Smooth muscle cell (in vitro differentiated cells): ENCODE measurements around the gene FGD3. TPM values are rescaled to one million over a fixed set of nuclear protein-coding genes. Genes with fewer than 3 reads are reported as not detected.

Experiments used
- DNase-seq: peaks from one replicate; lab custom pipeline; 2025; ENCODE audit not compliant: unreplicated experiment; lab: John Stamatoyannopoulos, UW
- H2AFZ ChIP-seq: fragments of 200-600 bp; sonication (generic); 2 replicates; pipeline ENCODE4 v1.6.0; 2016; ENCODE audit warnings: antibody characterized with exemption, low read depth, mild to moderate bottlenecking
- H3F3A ChIP-seq: fragments of 200-600 bp; sonication (generic); 2 replicates; pipeline ENCODE4 v1.6.0; 2017; ENCODE audit warnings: antibody characterized with exemption, low read depth
- H3K27ac ChIP-seq: fragments of 200-600 bp; sonication (generic); 2 replicates; pipeline ENCODE4 v1.5.1; 2016; ENCODE audit warnings: low read depth, mild to moderate bottlenecking
- H3K27me3 ChIP-seq: fragments of 200-600 bp; sonication (generic); 2 replicates; pipeline ENCODE4 v1.6.1; 2016; ENCODE audit warnings: low read depth, mild to moderate bottlenecking
- H3K36me3 ChIP-seq: fragments of 200-600 bp; sonication (generic); 2 replicates; pipeline ENCODE4 v1.5.1; 2016; ENCODE audit warnings: low read depth
- H3K4me1 ChIP-seq: fragments of 200-600 bp; sonication (generic); 2 replicates; pipeline ENCODE4 v1.5.1; 2016; ENCODE audit warnings: low read depth
- H3K4me2 ChIP-seq: fragments of 200-600 bp; sonication (generic); 2 replicates; pipeline ENCODE4 v1.6.0; 2016; ENCODE audit warnings: mild to moderate bottlenecking
- H3K4me3 ChIP-seq: fragments of 200-600 bp; sonication (generic); 2 replicates; pipeline ENCODE4 v1.5.1; 2016; ENCODE audit warnings: mild to moderate bottlenecking
- H3K79me2 ChIP-seq: fragments of 200-600 bp; sonication (generic); 2 replicates; pipeline ENCODE4 v1.6.0; 2016; ENCODE audit warnings: low read depth, mild to moderate bottlenecking
- H3K9ac ChIP-seq: fragments of 200-600 bp; sonication (generic); 2 replicates; pipeline ENCODE4 v1.6.0; 2016; ENCODE audit warnings: low read depth
- H3K9me3 ChIP-seq: fragments of 200-600 bp; sonication (generic); replicated peaks from 2 replicates; pipeline ENCODE4 v1.5.1; 2016; ENCODE audit warnings: low read depth
- H4K20me1 ChIP-seq: fragments of 200-600 bp; sonication (generic); 2 replicates; pipeline ENCODE4 v1.6.0; 2016; ENCODE audit warnings: low read depth
- WGBS: methylation state at CpG from one replicate; pipeline ENCODE4 v1.1.7; 2016; ENCODE audit warnings: low lambda C conversion rate; 5-methylcytosine and 5-hydroxymethylcytosine counted together
- polyA plus RNA-seq: library from polyadenylated mRNA; unstranded; fragments of >200 nt; fragmentation: Nextera tagmentation; extraction: Ambion mirVana; gene quantifications from 2 replicates; pipeline ENCODE4 v1.2.1, GENCODE V29; 2016
- total RNA-seq: library from RNA; depleted of rRNA; stranded (reverse); fragments of >200 nt; gene quantifications from 2 replicates; pipeline ENCODE4 v1.2.3, GENCODE V29; 2014
- TF ChIP-seq, protein P1 (sequence below): fragments of 200-600 bp; sonication (generic); IDR thresholded peaks from 2 replicates; pipeline ENCODE4 v1.5.1; 2017; ENCODE audit warnings: borderline replicate concordance, mild to moderate bottlenecking, antibody characterized with exemption; ENCODE audit not compliant: insufficient read depth, poor library complexity, severe bottlenecking

FGD3 gene
- total and polyA plus RNA-seq, 2 experiments from 2014 or later, result 1.1 to 2.1 TPM

GRCh38 chr9:93033531-93033930 lies 86.2 kb downstream of the FGD3 start:
- WGBS, result 83% methylated on average over 6 of the region's 6 CpGs
- DNase-seq, result no peak
- Histone ChIP-seq H3K4me2 (no peak overlapping the region), H3K9ac (no peak overlapping the region), H3K36me3 (no peaks in the 10 kb centered on the region), H3K4me1 (no peaks in the 10 kb centered on the region), H4K20me1 (no peaks in the 10 kb centered on the region), H3K4me3 (no peak overlapping the region), H3K79me2 (no peaks in the 10 kb centered on the region), H3K27ac (no peak overlapping the region), H3K9me3 (no peaks in the 10 kb centered on the region), H3K27me3 (peaks cover 9% of the 10 kb centered on the region), H3F3A (no peaks in the 10 kb centered on the region), H2AFZ (no peak overlapping the region)
- TF ChIP-seq, protein P1, sequence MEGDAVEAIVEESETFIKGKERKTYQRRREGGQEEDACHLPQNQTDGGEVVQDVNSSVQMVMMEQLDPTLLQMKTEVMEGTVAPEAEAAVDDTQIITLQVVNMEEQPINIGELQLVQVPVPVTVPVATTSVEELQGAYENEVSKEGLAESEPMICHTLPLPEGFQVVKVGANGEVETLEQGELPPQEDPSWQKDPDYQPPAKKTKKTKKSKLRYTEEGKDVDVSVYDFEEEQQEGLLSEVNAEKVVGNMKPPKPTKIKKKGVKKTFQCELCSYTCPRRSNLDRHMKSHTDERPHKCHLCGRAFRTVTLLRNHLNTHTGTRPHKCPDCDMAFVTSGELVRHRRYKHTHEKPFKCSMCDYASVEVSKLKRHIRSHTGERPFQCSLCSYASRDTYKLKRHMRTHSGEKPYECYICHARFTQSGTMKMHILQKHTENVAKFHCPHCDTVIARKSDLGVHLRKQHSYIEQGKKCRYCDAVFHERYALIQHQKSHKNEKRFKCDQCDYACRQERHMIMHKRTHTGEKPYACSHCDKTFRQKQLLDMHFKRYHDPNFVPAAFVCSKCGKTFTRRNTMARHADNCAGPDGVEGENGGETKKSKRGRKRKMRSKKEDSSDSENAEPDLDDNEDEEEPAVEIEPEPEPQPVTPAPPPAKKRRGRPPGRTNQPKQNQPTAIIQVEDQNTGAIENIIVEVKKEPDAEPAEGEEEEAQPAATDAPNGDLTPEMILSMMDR, result no peak

DNA sequence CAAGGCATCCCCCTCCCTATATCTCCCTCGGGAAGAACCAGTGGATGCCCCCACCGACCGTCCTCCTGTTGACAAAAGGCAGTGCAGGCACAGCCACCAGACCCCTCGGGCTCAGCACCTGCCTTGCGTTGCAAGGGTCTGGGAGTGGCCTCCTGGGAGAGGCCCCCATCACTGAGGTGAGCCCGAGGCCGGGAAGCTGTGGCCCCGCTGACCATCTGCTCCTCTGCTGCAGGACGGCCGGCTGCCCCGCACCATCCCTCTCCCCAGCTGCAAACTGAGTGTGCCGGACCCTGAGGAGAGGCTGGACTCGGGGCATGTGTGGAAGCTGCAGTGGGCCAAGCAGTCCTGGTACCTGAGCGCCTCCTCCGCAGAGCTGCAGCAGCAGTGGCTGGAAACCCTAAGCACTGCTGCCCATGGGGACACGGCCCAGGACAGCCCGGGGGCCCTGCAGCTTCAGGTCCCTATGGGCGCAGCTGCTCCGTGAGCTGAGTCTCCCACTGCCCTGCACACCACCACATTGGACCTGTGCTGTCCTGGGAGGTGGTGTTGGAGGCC lies 87.9 kb downstream of the FGD3 start:
- Histone ChIP-seq H3K4me1 (no peaks in the 10 kb centered on the region), H3K36me3 (no peaks in the 10 kb centered on the region), H3K9me3 (no peaks in the 10 kb centered on the region), H3K27ac (no peak overlapping the region), H3K27me3 (peaks cover 9% of the 10 kb centered on the region), H3K4me2 (no peak overlapping the region), H2AFZ (no peak overlapping the region), H3F3A (no peaks in the 10 kb centered on the region), H4K20me1 (no peaks in the 10 kb centered on the region), H3K79me2 (no peaks in the 10 kb centered on the region), H3K4me3 (no peak overlapping the region), H3K9ac (no peak overlapping the region)
- TF ChIP-seq, protein P1, result no peak
- no peak for DNase-seq
- 81% methylated on average over 17 of the region's 19 CpGs for WGBS

GRCh38 chr9:93035821-93036351 lies 88.6 kb downstream of the FGD3 start:
- Histone ChIP-seq H3K4me3 (no peak overlapping the region), H3K4me1 (no peaks in the 10 kb centered on the region), H3F3A (no peaks in the 10 kb centered on the region), H3K4me2 (no peak overlapping the region), H3K27ac (no peak overlapping the region), H4K20me1 (no peaks in the 10 kb centered on the region), H3K9ac (no peak overlapping the region), H3K36me3 (no peaks in the 10 kb centered on the region), H3K27me3 (peaks cover 9% of the 10 kb centered on the region), H3K79me2 (no peaks in the 10 kb centered on the region), H2AFZ (no peak overlapping the region), H3K9me3 (no peaks in the 10 kb centered on the region)
- DNase-seq, result no peak
- TF ChIP-seq, protein P1, result no peak
- WGBS, result 85% methylated on average over 13 of the region's 13 CpGs

DNA sequence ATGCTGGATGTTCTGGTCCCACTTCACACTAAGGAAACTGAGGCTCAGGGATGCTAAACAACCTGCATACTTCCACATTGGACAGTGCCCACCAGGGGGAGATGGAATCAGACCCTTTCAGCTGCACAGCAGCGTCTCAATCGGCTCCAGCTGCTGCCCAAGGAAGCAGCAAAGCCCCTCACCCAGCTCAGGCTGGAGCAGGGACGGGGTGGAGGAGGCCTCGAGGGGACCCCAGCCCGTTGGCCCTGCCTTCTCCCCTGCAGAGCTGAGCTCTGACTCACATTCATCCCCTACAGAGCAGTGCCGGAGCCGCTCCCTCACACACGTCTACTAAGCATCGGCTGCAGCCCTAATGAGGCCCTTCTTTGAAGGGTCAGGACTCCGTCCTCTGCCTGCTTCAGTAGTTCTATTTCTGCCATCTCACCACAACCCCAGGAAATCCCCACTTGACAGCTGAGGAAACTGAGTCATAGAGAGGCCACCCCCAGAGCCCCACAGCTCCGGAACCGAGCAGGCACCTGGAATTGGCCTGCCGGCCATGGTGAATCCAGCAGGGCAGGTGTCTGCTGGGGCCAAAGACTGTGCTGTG lies 89.7 kb downstream of the FGD3 start:
- Histone ChIP-seq H3K79me2 (no peaks in the 10 kb centered on the region), H3F3A (no peaks in the 10 kb centered on the region), H3K9me3 (no peaks in the 10 kb centered on the region), H3K4me3 (no peak overlapping the region), H3K27ac (no peak overlapping the region), H2AFZ (no peak overlapping the region), H3K4me1 (no peaks in the 10 kb centered on the region), H3K36me3 (no peaks in the 10 kb centered on the region), H3K4me2 (no peak overlapping the region), H3K27me3 (peaks cover 3% of the 10 kb centered on the region), H3K9ac (no peak overlapping the region), H4K20me1 (no peaks in the 10 kb centered on the region)
- no peak for DNase-seq
- TF ChIP-seq, protein P1, result no peak
- WGBS, result 92% methylated on average over 13 of the region's 13 CpGs
